Kidney epithelial cell (primary cell): Measurements from ENCODE around the gene HNF1B. TPM values are rescaled to one million over a fixed set of nuclear protein-coding genes. Genes with fewer than 3 reads are reported as not detected.
A peak's percentile ranks its signal among the peaks of the same experiment; 100 is the strongest.

ENCODE experiments used
- DNase-seq: peaks from one replicate; pipeline ENCODE4 v3.0.0-alpha.2; 2010; ENCODE audit warnings: low read depth
- H3K27me3 ChIP-seq: 2 replicates; pipeline ENCODE4 v1.6.0; 2011; ENCODE audit warnings: low read length; ENCODE audit not compliant: control insufficient read depth, insufficient read depth
- H3K36me3 ChIP-seq: 2 replicates; pipeline ENCODE4 v1.5.1; 2011; ENCODE audit warnings: low read length; ENCODE audit not compliant: control insufficient read depth, insufficient read depth
- H3K4me3 ChIP-seq: 2 replicates; pipeline ENCODE4 v1.5.1; 2011; ENCODE audit warnings: low read depth, mild to moderate bottlenecking, control low read depth, low read length
- total RNA-seq: library from RNA; depleted of rRNA; stranded (reverse); fragments of >200 nt; gene quantifications from 2 replicates; pipeline ENCODE4 v1.2.3, GENCODE V29; 2015
- TF ChIP-seq, protein P1 (sequence below): IDR thresholded peaks from 2 replicates; pipeline ENCODE4 v1.5.1; 2011; ENCODE audit warnings: mild to moderate bottlenecking, moderate library complexity, low read length, control low read depth, inconsistent platforms; ENCODE audit not compliant: insufficient read depth, poor library complexity, severe bottlenecking

HNF1B gene
- total RNA-seq, 1 donor from 2014 or later: 15.1 TPM

DNA sequence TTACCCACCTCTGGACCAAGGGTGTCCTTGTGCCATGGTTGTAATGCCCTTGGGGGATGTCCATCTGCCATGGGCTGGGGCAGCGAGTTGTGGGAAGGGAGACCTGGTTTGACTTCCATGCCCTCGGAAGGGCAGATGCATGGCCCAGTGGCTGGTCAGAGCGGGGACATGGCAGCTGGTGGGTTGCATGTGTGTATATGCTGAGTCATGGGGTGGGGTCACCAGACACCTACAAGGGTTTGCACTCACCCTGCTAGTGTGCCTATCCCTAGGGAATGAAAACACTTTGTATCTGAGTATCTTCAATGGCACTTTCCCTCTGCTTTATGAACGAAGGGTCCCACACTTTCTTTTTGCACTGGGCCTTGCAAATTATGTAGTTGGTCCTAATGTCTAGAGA, 10.6 kb upstream of the HNF1B start:
- no peaks in the 10 kb centered on the region for H3K36me3 ChIP-seq
- no peak for DNase-seq
- no peaks in the 10 kb centered on the region for H3K27me3 ChIP-seq
- TF ChIP-seq, protein P1, sequence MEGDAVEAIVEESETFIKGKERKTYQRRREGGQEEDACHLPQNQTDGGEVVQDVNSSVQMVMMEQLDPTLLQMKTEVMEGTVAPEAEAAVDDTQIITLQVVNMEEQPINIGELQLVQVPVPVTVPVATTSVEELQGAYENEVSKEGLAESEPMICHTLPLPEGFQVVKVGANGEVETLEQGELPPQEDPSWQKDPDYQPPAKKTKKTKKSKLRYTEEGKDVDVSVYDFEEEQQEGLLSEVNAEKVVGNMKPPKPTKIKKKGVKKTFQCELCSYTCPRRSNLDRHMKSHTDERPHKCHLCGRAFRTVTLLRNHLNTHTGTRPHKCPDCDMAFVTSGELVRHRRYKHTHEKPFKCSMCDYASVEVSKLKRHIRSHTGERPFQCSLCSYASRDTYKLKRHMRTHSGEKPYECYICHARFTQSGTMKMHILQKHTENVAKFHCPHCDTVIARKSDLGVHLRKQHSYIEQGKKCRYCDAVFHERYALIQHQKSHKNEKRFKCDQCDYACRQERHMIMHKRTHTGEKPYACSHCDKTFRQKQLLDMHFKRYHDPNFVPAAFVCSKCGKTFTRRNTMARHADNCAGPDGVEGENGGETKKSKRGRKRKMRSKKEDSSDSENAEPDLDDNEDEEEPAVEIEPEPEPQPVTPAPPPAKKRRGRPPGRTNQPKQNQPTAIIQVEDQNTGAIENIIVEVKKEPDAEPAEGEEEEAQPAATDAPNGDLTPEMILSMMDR: no peak
- H3K4me3 ChIP-seq: no peak overlapping the region

DNA sequence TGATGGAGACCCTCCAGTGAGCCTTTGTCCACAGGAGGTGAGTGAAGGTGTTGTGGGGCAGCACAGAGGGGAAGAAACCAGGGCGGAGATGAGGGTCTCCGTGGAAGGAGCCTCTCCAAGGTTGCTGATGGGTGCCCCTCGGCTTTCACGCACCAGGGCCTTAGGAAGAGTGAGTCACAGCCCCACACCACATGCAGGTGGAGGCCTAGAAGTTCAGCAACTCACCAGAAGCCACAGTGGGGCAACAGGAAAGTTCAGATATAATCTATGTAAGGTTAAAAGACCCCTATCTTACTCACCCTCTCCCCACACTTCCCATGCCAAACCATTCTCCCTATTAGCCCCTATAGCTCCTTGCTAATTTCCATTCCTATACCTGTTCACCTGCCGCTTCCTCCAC, 9.5 kb upstream of the HNF1B start:
- DNase-seq: no peak
- Histone ChIP-seq H3K36me3 (no peaks in the 10 kb centered on the region), H3K4me3 (no peak overlapping the region), H3K27me3 (no peaks in the 10 kb centered on the region)
- TF ChIP-seq, protein P1: no peak

DNA sequence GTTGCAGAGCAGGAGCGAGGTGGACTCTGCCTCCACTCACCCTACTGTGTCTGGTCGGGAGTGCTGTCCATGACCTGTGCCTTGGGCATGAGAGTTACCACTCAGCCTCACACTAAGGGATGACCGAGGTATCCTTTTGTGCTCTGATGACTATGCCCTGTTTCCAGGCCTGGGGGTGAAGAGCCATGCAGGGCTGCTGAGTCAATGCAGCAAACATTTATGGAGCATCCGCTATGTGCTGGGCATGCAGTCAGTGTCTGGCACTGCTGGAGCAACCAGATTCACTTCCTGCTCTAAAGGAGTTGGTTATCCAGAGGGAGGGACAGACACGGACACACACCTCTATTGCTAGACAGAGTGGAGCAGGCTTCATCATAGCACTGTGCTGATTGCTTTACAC, 7.6 kb upstream of the HNF1B start:
- TF ChIP-seq, protein P1: no peak
- H3K27me3 ChIP-seq: no peaks in the 10 kb centered on the region
- no peaks in the 10 kb centered on the region for H3K36me3 ChIP-seq
- H3K4me3 ChIP-seq: no peak overlapping the region
- peak; percentile 87 for DNase-seq

DNA sequence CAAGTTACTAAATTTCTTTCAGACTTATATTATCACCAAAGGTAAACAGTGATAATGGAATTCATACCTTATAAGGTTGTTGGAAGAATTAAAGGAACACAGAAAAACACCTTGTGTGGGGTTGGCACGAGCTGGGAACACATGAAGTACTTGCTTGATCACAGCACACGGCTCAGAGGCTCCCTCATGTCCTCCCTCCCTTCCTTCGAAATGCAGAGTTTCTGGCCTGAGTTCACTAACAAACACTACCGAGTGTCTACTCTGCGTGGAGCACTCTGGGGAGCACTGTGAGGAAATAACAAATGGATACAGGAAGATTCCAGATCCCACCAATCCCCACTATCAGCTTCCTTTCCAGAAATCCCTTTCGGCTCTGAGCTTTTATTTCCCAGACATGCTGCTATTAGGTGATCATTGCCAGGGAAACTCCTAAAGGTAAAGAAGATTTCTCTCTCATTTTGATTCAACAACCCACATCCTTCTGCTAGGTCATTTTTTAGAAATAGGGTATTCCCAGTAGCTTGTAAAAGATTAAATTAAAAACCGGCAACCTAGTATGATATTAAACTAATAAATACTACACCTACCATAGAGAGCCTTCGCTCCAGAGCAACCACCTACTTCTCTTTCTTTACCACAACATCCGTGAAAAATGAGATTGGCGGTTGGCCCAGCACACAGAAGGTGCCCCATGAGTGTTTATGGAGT, 6.1 kb upstream of the HNF1B start:
- TF ChIP-seq, protein P1: no peak
- H3K36me3 ChIP-seq: no peaks in the 10 kb centered on the region
- DNase-seq: no peak

DNA sequence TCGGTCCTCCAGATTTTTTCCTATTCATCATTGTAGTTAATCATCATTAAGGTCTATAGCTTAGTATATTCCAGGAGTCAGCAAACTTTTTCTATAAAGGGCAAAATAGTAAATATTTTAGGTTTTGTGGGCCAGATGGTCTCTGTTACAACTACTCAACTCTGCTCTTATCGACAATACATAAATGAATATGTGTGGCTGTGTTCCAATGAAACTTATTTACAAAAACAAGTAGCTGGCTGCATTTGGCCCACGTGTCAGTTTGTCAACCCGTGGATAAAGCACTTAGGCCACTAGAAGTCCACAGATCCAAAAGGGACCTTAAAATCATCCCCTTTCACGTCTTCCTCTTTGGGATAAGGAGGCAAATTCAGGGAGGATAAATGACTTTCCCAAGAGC, 5.4 kb upstream of the HNF1B start:
- no peaks in the 10 kb centered on the region for H3K27me3 ChIP-seq

More for the DNA sequence above, 6.1 kb upstream of the HNF1B start:
- H3K4me3 ChIP-seq: no peak overlapping the region
- no peaks in the 10 kb centered on the region for H3K27me3 ChIP-seq

More for the DNA sequence above, 5.4 kb upstream of the HNF1B start:
- no peaks in the 10 kb centered on the region for H3K36me3 ChIP-seq
- no peak for DNase-seq
- TF ChIP-seq, protein P1: no peak
- H3K4me3 ChIP-seq: no peak overlapping the region
